Coronary artery (tissue), 2 donors: Measurements from ENCODE around the gene TMEM273.

Experiments
- DNase-seq: peaks from one replicate; pipeline ENCODE4 v3.0.0-alpha.2; 2017; ENCODE audit warnings: low spot score
- H3K27ac ChIP-seq, 2 donors: fragments of 200-600 bp; sonication (generic); one replicate each; pipeline ENCODE4 v1.5.1; 2016 to 2019
- H3K4me3 ChIP-seq: fragments of 200-600 bp; sonication (generic); 2 replicates; pipeline ENCODE4 v1.5.1; 2016; ENCODE audit warnings: mild to moderate bottlenecking, moderate library complexity
- TF ChIP-seq, protein P1 (sequence below): fragments of 200-600 bp; sonication (generic); IDR thresholded peaks from one replicate; pipeline ENCODE4 v1.5.1; 2019; ENCODE audit warnings: antibody characterized with exemption

Gene TMEM273

DNA sequence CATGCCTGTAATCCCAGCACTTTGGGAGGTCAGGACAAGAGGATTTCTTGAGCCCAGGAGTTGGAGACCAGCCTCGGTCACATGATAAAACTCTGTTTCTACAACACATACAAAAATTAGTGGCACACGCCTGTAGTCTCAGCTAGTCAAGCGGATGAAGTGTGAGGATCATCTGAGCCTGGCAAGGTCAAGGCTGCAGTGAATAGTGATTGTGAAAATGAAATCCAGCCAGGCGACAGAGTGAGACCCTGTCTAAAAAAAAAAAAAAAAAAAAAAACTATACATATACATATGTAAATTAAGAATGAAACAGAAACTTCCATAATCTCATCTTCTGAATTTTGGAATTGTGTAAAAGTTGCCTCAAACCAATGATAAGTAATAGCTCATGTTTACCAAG lies 36.2 kb downstream of the TMEM273 start:
- H3K27ac ChIP-seq: no peak overlapping the region
- no peak overlapping the region for H3K4me3 ChIP-seq
- TF ChIP-seq, protein P1, sequence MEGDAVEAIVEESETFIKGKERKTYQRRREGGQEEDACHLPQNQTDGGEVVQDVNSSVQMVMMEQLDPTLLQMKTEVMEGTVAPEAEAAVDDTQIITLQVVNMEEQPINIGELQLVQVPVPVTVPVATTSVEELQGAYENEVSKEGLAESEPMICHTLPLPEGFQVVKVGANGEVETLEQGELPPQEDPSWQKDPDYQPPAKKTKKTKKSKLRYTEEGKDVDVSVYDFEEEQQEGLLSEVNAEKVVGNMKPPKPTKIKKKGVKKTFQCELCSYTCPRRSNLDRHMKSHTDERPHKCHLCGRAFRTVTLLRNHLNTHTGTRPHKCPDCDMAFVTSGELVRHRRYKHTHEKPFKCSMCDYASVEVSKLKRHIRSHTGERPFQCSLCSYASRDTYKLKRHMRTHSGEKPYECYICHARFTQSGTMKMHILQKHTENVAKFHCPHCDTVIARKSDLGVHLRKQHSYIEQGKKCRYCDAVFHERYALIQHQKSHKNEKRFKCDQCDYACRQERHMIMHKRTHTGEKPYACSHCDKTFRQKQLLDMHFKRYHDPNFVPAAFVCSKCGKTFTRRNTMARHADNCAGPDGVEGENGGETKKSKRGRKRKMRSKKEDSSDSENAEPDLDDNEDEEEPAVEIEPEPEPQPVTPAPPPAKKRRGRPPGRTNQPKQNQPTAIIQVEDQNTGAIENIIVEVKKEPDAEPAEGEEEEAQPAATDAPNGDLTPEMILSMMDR: no peak
- DNase-seq: no peak

DNA sequence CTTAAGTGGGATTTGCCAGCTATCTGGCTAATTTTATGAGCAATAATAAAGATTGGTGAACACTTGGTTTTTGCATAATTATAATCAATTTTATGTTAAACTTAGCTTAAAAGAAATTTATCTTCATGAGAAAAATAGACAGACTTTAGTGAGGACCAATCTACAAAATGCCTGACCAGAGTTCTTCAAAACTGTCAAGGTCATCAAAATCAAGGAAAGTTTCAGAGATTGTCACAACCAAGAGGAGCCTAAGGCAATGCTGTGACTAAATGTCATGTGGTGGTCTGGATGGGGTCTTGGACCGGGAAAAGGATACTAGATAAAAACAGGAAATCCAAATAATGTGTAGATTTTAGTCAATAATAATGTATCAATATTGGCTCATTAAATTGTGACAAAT lies 36.7 kb downstream of the TMEM273 start:
- Histone ChIP-seq H3K4me3 (no peak overlapping the region), H3K27ac (no peak overlapping the region)
- TF ChIP-seq, protein P1: no peak
- DNase-seq: no peak

DNA sequence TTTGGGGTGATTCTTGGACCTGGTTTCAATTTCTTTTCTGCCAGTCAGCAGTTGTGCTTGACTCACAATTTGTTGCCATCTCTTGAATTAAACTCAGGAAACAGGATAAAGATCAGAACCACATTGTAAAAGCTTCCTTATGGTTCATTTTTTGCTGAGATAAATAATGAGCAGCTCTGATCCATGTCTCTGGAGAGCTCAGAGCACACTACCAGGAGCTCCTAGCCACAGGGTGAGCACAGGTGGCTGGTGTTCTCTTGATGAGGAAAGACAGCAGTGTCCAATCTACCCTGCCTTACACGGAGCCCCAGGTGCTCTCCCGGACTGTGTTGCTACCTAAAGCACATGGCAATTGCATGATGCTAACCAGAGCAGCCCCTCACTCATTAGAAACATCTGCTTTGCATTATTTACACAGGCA lies 37.2 kb downstream of the TMEM273 start:
- no peak overlapping the region for H3K27ac ChIP-seq
- H3K4me3 ChIP-seq: no peak overlapping the region
- TF ChIP-seq, protein P1: no peak
- no peak for DNase-seq

DNA sequence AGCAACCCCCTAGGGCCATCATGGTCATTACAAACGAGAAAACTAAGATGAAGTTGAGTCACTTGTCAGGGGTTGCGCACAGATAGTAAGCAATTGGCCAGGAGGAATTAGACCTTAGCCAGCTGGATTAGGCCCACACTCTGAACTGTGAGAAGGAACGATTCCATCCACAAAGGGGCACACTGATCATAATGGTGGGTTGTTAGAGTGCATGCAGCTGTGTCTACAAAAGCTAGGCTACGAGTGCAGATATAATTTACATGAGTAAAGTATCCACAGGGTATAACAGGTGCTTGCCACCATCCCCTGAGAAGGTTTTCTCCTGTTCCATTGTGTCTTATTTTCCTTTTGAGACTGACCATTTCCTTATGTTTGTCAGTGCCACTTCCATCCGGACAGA lies 37.8 kb downstream of the TMEM273 start:
- Histone ChIP-seq H3K27ac (no peak overlapping the region), H3K4me3 (no peak overlapping the region)
- TF ChIP-seq, protein P1: no peak
- DNase-seq: no peak

DNA sequence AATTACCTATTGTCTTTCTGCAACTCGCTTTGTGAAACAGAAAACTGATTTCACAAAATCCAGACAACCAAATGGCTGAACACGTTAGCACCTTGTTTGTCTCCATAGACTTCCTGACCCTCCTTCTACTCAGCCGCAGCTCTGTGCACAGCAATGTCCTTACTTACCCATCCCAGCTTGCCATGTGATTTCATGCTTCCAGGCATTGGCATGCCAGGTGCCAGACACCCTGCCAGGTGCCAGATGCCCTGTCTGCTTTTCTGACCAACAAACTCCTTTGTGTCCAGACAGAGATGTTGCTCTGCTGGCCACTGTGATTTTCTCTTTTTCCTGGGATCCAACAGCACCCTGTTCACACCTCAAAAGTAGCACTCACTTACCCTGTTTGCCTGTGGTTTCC lies 38.3 kb downstream of the TMEM273 start:
- Histone ChIP-seq H3K4me3 (no peak overlapping the region), H3K27ac (no peak overlapping the region)
- TF ChIP-seq, protein P1: no peak
- no peak for DNase-seq

DNA sequence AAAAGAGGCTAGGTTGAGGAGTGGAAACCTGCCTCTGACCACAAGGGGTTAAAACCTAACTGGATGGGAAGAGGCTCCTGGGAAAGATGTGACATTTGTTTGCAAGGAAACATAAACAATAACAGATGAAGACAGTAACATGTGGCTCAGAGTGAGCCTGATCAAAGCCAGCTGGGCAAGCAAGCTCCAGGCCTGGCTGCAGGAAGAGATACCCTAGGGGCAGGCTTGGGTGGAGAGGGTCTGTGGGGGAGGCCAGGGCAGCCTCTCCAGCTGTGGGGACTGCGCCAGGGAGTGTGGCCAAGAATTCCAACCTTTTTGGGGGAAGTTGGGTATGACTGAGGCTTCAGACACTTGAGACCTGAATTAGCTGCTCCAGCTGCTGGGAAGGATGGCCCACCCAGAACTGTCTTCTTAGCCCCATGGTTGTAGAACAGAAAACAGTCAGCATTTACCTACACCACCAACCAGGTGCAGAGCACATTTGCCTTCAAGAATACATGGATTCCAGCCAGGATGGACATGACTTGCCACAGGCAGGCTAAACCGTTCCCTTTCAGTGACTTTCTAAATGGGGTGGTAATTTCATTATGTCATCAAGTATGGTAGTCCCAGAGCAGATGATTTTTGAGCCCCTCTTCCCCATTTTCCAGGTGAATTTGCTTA lies 44.0 kb downstream of the TMEM273 start:
- TF ChIP-seq, protein P1: no peak
- DNase-seq: no peak
- no peak overlapping the region for H3K4me3 ChIP-seq
- no peak overlapping the region for H3K27ac ChIP-seq

DNA sequence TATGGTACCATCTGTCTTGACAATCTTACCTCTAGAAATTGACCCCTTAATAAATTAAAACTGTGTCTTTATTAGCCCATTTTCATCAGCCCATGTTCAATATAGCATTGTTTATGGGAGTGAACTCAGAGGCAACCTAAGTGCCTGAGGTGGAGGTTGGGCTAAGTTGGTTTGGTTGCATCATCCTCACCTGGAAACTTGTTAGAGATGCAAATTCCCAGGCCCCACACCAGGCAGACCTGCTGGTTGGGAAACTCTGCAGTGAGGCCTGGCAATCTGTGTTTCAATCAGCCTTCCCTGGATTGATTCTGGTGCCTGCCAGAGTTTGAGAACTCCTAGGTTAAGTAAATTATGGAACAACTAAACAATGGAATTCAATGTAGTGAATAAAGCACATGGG lies 44.9 kb downstream of the TMEM273 start:
- TF ChIP-seq, protein P1: no peak
- no peak for DNase-seq
- H3K27ac ChIP-seq: no peak overlapping the region
- H3K4me3 ChIP-seq: no peak overlapping the region
